GM18511 (cell line): Measurements from ENCODE around the gene EIF1.

Source experiments
- ATAC-seq: cut with Tn5 transposase; IDR thresholded peaks from one replicate; pipeline ENCODE4 v1.9.1; 2021; ENCODE audit warnings: mild to moderate bottlenecking, moderate library complexity; ENCODE audit not compliant: unreplicated experiment

Gene EIF1

DNA sequence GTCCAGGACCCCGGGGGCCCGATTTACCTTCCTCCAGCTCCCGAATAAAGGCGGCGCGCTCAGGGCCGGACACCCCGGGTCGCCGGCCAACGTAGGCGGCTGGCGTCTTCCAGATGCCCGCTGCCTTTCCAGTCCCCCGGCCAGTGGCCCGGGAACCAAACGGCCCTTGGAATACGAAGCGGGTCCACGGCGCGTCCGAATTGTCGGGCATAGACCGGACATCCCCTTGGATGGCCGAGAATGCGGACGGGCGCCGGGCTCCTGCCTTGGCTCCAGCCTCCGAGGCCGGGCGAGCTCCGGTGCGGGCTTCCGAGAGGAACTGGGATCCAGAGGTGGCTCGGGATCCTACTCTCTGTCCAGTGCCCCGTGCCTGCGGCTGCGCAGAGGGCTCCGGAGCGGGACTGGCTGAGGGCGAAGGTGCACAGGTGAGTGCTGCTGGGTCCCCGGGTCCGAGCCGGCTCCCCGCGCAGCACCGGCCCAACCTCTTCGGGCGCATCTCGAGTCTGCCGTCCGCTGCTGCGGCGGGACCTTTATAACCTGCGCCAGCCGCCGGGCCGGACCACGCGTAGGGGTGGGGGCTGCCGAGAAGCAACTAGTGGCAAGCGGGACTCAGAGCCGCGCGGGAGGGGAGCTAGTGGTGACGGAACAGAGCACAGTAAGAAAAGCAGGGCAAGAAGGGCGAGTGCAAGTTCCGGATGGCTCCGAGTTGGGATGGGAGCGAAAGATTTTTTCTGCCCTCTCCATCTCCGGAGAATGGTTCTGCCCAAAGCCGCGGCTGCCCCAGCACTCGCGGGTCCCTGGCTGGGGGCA lies 45.7 kb downstream of the EIF1 start, which contains the start of gene HAP1:
TSS of gene HAP1 (minus strand) at position 505 of the 810 bp plus-strand sequence. CDS start at position 496, 9 bp downstream.
- ATAC-seq = no peak

DNA sequence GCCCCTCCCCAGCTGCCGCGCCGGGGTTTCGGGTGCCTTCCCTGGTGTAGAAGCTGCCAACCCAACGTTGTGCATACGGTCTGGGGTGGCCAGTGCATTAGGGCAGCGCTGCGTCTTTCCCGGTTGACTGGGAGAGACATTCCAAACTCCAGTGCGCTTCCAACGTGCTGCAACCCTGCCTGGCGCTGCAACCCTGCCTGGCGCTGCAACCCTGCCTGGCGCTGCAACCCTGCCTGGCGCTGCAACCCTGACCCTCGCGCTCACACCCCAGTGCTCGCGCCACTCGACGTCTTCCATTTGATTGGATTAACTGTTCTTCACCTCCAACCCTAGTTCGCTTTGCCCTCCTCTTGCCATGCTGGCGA lies 46.2 kb downstream of the EIF1 start:
- ATAC-seq = no peak

DNA sequence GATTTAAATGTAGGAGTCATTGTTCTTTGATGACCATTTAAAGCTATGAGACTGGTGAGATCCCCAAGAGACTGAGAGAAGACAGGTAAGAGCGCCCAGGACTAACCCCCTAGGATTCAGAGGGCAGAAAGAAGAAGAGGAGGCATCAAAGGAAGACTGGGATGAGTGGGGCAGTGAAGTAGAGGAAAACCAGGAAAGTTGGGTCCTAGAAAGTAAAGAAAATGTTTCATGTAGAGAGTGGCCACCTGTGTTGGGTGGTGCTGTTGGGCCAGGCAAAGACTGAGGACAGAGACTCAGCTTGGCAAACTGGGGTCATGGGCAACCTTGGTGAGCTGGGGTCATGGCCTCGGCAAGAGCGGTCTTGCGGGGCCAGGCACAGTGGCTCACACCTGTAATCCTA lies 47.1 kb downstream of the EIF1 start:
- ATAC-seq = no peak

DNA sequence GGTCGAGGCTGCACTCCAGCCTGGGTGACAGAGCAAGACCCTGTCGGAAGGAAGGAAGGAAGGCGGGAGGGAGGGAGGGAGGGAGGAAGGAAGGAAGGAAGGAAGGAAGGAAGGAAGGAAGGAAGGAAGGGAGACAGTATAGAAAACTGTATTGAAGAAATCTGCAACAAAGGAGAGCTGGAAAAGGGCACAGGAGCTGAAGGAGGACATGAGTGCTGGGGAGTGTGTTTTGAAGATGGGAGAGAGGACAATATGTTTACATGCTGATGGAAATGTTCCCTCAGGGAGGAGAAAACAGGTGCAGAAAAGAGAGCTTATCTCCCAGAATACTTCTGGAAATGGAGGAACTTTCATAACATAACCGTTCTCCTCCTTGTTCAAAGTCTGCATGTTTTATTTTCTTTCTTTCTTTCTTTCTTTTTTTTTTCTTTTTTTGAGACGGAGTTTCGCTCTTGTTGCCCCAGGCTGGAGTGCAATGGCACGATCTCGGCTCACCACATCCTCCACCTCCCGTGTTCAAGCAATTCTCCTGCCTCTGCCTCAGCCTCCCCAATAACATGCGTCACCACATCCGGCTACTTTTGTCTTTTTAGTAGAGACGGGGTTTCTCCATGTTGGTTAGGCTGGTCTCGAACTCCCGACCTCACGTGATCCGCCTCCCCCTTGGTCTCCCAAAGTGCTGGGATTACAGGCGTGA lies 48.4 kb downstream of the EIF1 start:
- no peak for ATAC-seq

DNA sequence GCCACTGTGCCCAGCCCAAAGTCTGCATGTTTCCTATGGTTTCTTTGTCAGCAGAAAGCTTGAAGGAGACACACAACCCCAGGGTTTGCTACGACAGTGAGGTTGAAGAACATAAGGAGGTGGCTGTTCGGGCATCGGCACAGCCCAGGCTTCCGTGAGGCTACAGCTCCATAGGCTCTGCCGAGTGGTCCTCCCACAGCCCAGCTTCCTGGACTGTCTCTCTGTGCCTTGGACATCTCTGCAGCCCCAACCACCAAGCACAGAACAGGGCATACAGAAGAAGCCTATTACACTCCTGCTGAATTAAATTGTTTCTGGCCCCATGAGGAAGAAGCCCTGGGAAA lies 49.0 kb downstream of the EIF1 start:
- no peak for ATAC-seq

DNA sequence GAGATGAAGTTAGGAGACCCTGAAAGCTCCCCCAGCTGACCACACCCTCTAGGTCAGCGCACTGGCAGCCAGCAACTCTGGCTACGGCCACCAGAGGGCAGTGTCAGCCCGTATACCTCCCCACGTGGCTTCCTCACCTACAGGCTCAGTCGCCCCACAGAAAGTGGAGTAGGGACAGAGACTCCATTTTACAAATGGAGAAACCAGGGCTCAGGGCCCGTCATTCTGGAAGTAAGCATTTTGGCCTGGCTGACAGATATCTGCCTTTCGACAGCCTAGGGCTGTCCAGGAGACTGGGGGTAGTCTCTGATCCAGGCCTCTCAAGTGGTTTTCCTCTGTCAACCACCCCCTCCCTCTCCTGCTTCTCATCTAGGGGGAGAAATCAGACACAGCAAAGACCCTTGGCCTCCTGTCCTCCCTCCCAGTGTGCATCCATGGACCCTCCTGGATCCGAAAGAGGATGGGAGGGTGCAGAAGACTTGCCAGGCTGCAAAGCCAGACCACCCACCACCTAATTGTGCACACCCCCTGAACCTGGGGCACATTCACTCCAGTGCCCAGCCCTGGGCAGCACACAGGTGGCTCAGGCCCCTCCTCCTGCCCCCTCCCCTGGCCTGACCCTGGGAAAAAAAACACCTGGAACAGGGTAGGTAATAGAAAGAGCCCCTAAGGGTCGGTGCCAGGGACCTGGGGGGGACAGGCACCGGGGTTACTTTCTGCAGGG lies 49.6 kb downstream of the EIF1 start:
- ATAC-seq = no peak

DNA sequence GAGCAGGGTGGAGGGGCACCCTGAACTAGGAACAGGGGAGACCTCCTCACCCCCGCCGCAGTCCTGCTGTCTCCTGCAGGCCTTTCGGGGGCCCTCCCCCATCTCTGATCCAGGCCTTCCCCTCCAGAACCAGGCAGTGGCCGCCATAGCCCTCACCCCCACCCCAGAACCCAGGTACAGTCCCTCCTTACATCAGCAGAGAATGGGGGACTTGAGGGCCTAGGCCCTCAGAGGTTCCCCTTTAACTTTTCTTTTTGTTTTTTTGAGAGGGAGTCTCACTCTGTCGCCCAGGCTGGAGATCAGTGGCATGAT lies 50.1 kb downstream of the EIF1 start:
- ATAC-seq = no peak

DNA sequence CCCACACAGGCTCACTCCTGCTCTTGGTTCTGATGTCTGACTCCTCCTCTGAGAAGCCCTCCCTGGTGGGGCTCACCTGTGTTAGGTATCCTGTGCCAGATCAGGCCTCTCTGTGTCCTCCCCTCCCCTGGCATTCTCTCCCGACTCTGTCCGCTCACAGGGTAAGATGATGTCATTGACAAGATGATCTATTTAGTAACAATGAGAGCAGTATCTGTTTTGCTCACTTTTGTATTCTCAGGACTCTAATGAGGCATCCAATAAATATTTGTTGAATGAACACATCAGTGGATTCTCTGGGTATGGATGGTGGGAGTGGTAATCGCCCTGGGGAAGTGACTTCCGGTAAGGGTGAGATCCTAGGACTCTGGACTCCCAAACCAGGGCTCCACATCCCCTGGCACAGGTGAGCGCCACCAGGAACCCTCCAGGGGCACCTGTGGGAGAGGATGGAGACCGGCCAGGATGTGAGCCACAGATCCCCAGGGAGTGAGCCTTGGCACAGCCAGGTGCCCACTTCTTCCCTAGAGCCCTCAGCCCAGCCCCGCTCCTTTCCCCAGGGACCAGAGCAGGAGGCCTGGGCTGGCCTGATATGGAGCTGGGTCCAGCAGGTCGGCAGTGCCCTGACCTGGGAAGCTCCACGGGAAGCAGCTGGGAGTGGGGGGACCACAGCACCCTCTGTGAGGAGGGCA lies 51.1 kb downstream of the EIF1 start:
- no peak for ATAC-seq

DNA sequence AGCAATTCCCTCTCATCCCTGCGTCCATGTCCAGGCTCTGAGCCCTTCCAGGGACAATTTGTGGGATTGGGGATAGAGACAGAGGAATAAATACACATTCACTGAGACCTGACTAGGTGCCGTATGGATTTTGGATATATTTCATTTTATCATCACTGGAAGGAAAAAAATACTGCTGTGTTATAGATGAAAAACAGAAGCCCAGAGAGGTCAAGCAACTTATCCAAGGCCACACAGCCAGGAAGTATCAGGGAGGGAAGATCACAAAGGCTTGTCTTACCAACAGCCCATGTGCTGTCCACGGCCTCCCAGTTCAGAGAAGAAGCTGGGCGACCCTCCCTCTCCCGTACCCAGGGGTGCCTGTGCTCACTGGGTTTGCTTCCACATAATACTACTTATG lies 51.8 kb downstream of the EIF1 start:
- no peak for ATAC-seq

DNA sequence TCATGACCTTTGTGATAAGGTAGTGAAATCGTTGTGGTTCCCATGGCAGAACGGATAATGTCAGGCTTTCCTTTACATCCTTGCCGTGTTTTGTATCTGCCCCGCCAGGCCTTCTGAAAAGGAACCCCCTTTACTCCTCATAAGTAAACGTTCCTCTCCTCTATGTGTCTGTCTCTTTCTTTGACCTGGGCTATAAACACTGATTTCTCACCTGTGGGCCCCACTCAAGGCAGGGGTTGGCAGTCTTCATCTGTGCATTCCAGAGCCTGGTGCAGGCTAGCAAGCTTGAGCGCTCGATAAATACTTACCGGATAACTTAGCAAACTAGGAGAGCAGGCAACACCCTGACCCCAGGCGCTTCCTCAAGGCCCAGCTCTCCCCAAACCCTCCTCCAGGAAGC lies 53.0 kb downstream of the EIF1 start:
- no peak for ATAC-seq
